Fibroblast of villous mesenchyme (primary cell): ENCODE measurements around the gene LRRC75A. TPM values are rescaled to one million over a fixed set of nuclear protein-coding genes. Genes with fewer than 3 reads are reported as not detected.

Experiments
- DNase-seq: peaks from one replicate; pipeline ENCODE4 v3.0.0-alpha.2; 2010; ENCODE audit warnings: low read depth
- H3K4me3 ChIP-seq: 2 replicates; pipeline ENCODE4 v1.5.1; 2011; ENCODE audit warnings: low read depth, mild to moderate bottlenecking, low read length
- total RNA-seq: library from RNA; depleted of rRNA; stranded (reverse); fragments of >200 nt; gene quantifications from 2 replicates; pipeline ENCODE4 v1.2.3, GENCODE V29; 2012
- TF ChIP-seq, protein P1 (sequence below): IDR thresholded peaks from 2 replicates; pipeline ENCODE4 v1.5.1; 2012; ENCODE audit warnings: low read depth, mild to moderate bottlenecking, low read length; ENCODE audit not compliant: insufficient read depth

Gene LRRC75A
- total RNA-seq, 1 donor = 2.6 TPM

- no peak overlapping the region for H3K4me3 ChIP-seq
- no peak for DNase-seq
- TF ChIP-seq, protein P1, sequence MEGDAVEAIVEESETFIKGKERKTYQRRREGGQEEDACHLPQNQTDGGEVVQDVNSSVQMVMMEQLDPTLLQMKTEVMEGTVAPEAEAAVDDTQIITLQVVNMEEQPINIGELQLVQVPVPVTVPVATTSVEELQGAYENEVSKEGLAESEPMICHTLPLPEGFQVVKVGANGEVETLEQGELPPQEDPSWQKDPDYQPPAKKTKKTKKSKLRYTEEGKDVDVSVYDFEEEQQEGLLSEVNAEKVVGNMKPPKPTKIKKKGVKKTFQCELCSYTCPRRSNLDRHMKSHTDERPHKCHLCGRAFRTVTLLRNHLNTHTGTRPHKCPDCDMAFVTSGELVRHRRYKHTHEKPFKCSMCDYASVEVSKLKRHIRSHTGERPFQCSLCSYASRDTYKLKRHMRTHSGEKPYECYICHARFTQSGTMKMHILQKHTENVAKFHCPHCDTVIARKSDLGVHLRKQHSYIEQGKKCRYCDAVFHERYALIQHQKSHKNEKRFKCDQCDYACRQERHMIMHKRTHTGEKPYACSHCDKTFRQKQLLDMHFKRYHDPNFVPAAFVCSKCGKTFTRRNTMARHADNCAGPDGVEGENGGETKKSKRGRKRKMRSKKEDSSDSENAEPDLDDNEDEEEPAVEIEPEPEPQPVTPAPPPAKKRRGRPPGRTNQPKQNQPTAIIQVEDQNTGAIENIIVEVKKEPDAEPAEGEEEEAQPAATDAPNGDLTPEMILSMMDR = no peak
Measured at GRCh38 chr17:16480995-16481394, 11.0 kb downstream of the LRRC75A start.

DNA sequence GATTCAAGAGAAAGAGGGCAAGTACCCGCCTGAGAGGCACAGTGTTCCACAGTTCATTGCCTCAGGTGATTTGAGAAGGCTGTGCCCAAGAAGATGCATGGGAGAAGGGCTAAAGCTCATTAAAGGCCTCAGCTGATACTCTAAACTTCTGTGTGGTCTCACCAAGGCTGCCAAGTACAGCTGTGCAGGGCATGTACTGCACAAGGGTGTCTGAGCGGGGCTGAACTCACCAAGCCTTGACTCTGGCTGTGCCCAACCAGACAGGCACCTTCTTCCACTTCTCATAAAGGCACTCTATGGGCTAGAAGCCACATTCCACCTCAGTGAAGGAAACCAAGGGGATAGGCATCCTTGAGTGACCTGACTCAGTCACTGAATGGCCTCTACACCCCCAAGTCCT is 12.7 kb downstream of the LRRC75A start:
- TF ChIP-seq, protein P1 = no peak
- no peak overlapping the region for H3K4me3 ChIP-seq
- DNase-seq = no peak

DNA sequence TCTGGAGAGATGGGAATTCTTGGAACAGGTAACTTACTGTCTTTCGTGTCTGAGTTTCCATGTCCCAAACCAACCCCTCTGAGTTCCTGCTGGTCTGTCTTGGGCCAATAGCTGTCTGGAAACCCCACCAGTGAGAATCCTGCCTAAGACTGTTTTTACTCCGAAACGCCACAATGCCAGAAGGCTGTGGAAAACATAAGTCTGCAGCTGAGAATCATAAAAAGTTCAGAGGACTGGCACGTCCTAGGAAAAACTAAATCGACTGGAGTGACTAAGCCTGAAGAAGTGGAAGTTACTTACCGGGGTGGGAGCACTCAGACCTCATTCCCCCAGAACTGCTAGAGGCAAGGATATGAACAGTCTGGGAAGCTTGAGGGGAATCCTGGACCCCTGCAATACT is 13.3 kb downstream of the LRRC75A start:
- no peak overlapping the region for H3K4me3 ChIP-seq
- peak; percentile 47 for DNase-seq
- TF ChIP-seq, protein P1 = no peak

- H3K4me3 ChIP-seq = no peak overlapping the region
- TF ChIP-seq, protein P1 = no peak
- DNase-seq = no peak
Measured at GRCh38 chr17:16477666-16478065, 14.3 kb downstream of the LRRC75A start.

DNA sequence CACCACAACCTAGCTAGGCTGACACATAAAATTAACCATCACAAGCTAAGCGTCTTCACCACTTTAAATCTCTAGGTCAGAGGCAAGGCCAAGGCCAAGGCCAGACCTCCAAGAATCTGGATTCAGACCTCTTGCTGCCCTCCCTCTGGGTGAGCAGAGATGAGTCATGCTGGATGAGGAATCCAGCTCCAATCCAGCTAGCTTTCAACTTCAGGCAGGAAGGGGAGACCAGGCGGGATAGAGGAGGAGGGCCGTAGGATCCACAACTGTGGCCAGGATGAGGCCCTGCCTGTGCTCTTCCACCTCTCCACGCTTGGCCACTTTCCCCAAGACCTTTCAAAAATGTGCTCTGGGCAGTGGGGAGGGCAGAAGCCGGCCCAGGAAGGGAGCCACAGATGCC is 14.7 kb downstream of the LRRC75A start:
- no peak overlapping the region for H3K4me3 ChIP-seq
- peak; percentile 90 for DNase-seq
- TF ChIP-seq, protein P1 = no peak

- TF ChIP-seq, protein P1 = no peak
- DNase-seq = no peak
- no peak overlapping the region for H3K4me3 ChIP-seq
Measured at GRCh38 chr17:16475179-16475704, 16.8 kb downstream of the LRRC75A start.

- peak; percentile 68 for DNase-seq
- TF ChIP-seq, protein P1 = no peak
- H3K4me3 ChIP-seq = no peak overlapping the region
Measured at GRCh38 chr17:16474012-16474725, 17.8 kb downstream of the LRRC75A start.
